Mammary epithelial cell (primary cell): Measurements from ENCODE around the gene TPRX1.

Source experiments
- CTCF ChIP-seq, 2 donors: IDR thresholded peaks in 1 of 2; conservative IDR thresholded peaks in 1 of 2; 2 replicates each; pipeline ENCODE4 v1.5.1; 2011 to 2012; ENCODE audit warnings: inconsistent platforms in 2 of 2, low read length in 2 of 2, mild to moderate bottlenecking in 2 of 2, control low read depth in 1 of 2, low read depth in 1 of 2; ENCODE audit not compliant: insufficient read depth in 1 of 2; ENCODE audit errors: extremely low read depth in 1 of 2
- EZH2 ChIP-seq: IDR thresholded peaks from 2 replicates; pipeline ENCODE4 v1.6.1; 2012; ENCODE audit warnings: low read length, inconsistent platforms, borderline replicate concordance

GRCh38 chr19:47806435-47806834 is 2.1 kb upstream of the TPRX1 start:
- TF ChIP-seq EZH2: no peak
- TF ChIP-seq CTCF (conservative IDR thresholded peaks at IDR 0.05 in 1 of 2, IDR thresholded peaks at IDR 0.05 in 1 of 2; ENCODE audit: extremely low read depth in 1 of 2, insufficient read depth in 1 of 2, low read depth in 1 of 2, low read length in 2 of 2): no peak
